ENCODE measurements around the gene AGR2.

DNA sequence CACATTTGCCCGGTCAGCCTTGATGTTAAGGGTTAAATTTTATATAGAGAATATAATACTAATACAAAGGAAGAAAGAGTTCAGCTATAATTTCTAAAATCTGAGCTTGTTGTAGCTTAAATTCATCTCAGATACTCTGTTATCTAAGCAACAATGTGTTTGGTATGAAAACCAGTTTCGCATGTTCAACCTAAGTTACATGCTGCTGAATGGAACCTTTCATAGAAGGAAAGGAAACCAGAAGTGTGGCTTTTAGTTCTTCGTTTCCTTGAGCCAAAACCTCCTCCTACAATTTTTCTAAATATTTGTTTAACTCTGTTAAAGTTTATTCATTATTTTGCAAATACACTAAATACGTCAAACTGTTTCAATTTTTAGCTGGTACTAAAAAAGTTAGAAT is 18.5 kb downstream of the AGR2 start:
- TF ChIP-seq SRF (IDR thresholded peaks at IDR 0.05; ENCODE audit: low read depth) = no peak
- TF ChIP-seq ELF1 (IDR thresholded peaks at IDR 0.05; ENCODE audit: borderline replicate concordance, low read depth) = no peak
- TF ChIP-seq ZNF274 (IDR thresholded peaks at IDR 0.05; ENCODE audit: low read depth, low read length) = no peak
- TF ChIP-seq, protein P1, sequence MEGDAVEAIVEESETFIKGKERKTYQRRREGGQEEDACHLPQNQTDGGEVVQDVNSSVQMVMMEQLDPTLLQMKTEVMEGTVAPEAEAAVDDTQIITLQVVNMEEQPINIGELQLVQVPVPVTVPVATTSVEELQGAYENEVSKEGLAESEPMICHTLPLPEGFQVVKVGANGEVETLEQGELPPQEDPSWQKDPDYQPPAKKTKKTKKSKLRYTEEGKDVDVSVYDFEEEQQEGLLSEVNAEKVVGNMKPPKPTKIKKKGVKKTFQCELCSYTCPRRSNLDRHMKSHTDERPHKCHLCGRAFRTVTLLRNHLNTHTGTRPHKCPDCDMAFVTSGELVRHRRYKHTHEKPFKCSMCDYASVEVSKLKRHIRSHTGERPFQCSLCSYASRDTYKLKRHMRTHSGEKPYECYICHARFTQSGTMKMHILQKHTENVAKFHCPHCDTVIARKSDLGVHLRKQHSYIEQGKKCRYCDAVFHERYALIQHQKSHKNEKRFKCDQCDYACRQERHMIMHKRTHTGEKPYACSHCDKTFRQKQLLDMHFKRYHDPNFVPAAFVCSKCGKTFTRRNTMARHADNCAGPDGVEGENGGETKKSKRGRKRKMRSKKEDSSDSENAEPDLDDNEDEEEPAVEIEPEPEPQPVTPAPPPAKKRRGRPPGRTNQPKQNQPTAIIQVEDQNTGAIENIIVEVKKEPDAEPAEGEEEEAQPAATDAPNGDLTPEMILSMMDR (IDR thresholded peaks at IDR 0.05 in 2 of 3, conservative IDR thresholded peaks at IDR 0.05 in 1 of 3; ENCODE audit: borderline replicate concordance in 1 of 3, insufficient read depth in 1 of 3, low read depth in 2 of 3, low read length in 2 of 3) = no peak
- TF ChIP-seq JUND (IDR thresholded peaks at IDR 0.05) = no peak
- no peak for TF ChIP-seq POLR2A (IDR thresholded peaks at IDR 0.05; ENCODE audit: borderline replicate concordance, extremely low read depth, insufficient read depth, insufficient read length)
- TF ChIP-seq POLR2AphosphoS5 (IDR thresholded peaks at IDR 0.05; ENCODE audit: low read depth, low read length) = no peak
